Measurements from ENCODE around the gene KIZ.

The KIZ gene

GRCh38 chr20:21125849-21126580, at the start of gene KIZ:
TSS of gene KIZ (plus strand) at chr20:21126082. CDS start at chr20:21126116, 34 bp downstream.
- peak; percentile 92 to 97 for DNase-seq (ENCODE audit: low read depth in 2 of 2)

DNA sequence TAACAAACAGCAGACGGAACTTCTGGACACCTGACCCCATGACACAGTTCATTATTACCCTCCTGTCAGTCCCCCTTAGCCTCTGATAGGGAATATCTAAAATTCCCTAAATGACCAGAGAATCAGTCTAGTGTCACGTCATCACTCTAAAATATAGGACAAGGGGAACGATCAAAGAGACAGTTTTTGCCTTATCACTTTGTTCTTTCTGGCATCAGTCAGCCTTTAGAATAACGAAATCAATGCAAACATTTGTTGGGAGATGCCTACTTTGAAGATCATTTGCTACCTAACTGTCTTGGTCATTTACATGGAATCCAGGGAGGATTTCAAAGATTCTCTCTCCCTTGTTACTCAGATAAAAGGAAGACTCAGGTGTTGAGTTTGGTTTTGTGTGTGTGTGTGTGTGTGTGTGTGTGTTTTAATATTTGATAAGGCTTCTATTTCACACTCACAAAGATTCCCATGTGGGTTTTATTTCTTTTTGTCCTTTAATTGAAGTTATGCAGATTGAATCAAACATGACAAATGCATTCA, 48.0 kb upstream of the KIZ start:
- no peak for DNase-seq (ENCODE audit: low read depth in 2 of 2)

- DNase-seq (ENCODE audit: low read depth in 2 of 2): no peak
Measured at GRCh38 chr20:21082584-21082983, 43.3 kb upstream of the KIZ start.

DNA sequence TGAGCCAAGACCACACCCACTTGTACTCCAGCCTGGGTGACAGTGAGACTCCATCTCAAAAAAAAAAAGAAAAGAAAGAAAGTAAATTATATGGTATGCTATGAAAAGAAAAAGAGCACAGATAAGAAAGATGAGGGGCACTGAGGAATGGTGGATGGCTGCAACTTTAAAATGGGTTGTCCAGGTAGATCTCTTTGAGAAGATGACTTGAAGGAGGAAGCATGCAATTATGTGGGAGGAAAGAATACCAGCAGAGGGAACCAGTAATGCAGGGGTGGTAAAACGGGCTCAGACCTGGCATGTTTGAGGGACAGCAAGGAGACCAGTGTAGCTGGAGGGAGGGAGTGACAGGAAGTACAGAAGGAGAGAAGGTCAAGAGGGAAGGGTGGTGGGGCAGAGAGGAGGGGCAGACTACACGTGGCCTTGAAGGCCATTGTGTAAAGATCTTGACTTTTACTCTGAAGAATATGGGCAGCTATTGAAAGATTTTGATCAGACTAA, 42.0 kb upstream of the KIZ start:
- no peak for DNase-seq (ENCODE audit: low read depth in 2 of 2)

GRCh38 chr20:21087862-21088540, 37.9 kb upstream of the KIZ start:
- DNase-seq (ENCODE audit: low read depth in 2 of 2): no peak

DNA sequence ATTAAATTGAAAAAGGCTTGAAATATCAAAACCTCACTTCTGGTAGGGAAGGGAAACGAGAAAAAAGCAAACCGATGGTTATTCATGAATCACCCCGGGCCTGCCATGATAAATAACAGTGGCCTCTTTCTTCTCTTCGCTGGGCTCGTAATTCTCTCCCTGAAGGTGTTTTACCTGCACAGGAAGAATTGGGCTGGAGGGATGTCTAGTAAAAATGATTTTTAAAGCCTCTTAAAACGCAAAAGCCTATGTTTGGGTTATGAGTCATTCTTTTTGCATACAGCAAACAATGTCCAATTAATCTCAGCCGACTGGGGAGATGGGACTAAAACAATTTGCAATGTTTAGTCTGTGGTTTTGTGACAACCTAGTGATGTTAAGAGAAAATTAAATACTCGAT, 36.5 kb upstream of the KIZ start:
- no peak for DNase-seq (ENCODE audit: low read depth in 2 of 2)

DNA sequence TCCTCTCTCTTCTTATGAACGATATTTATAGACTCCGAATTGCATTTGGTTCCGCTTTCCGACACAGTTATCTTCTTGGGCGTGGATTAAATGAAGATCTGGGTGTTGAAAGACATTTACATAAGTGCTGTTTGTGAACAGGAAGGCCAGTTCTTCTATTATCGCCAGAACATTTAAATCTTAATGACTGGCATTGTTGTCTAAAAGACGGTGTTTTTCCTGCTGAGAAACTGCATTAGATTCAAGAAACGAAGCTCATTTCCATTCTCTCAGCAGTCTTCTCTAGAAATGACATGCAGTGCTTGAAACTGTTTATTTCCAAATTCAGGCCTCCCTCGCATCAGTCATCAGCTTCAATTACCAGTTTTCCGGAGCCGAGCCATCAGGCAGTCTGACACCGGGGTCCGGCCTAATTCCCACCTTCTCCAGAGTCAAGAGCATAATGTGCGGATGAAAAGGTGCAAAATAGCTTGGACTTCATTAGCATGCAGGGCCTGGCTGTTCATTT, 35.7 kb upstream of the KIZ start:
- DNase-seq (ENCODE audit: low read depth in 2 of 2): no peak

- DNase-seq (ENCODE audit: low read depth in 2 of 2): no peak
Measured at GRCh38 chr20:21090721-21091120, 35.2 kb upstream of the KIZ start.

GRCh38 chr20:21092806-21093205, 33.1 kb upstream of the KIZ start:
- no peak for DNase-seq (ENCODE audit: low read depth in 2 of 2)

- no peak for DNase-seq (ENCODE audit: low read depth in 2 of 2)
Measured at GRCh38 chr20:21096321-21097043, 29.4 kb upstream of the KIZ start.

DNA sequence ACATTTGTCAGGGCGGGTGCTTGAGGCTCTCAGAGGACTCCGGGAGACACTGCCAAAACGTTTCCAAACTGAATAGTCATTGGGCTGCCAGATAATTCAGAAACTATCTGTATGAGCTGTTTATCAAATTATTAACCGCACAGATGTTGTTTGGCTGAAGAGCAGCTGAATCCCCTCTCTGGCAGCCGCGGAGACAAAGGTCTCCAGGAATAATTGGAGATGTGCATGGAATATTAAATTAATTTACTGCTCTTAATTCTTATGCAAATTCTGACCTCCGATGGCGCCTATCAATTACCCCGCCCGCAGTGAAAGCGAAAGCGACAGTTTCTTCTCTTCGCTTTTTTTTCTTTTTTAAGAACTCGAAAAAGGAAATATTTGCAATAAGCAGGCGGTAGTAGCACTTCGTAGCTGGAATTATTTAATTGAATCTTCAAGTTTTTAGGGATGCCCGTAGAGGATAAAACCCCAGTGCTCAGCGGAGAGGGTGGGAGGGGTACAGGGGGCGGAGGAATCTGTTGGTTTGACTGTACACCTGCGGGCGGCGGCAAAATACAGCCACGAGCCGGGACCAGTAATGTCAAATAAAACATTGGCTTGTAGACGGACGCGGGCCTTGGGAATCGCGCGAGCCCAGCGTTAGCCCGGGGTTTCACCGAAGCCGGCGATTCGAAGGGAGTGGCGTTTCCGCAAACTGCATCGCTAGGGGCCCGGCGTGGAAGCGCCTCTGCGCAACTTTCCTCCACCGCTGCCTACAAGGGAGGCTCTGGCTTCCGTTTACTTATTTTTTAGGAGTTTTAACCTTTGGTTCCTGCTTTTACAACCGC, 25.9 kb upstream of the KIZ start:
- DNase-seq (ENCODE audit: low read depth in 2 of 2): peak in 1 of 2 donors; percentile 24

GRCh38 chr20:21100578-21101452, 25.1 kb upstream of the KIZ start:
- no peak for DNase-seq (ENCODE audit: low read depth in 2 of 2)

DNA sequence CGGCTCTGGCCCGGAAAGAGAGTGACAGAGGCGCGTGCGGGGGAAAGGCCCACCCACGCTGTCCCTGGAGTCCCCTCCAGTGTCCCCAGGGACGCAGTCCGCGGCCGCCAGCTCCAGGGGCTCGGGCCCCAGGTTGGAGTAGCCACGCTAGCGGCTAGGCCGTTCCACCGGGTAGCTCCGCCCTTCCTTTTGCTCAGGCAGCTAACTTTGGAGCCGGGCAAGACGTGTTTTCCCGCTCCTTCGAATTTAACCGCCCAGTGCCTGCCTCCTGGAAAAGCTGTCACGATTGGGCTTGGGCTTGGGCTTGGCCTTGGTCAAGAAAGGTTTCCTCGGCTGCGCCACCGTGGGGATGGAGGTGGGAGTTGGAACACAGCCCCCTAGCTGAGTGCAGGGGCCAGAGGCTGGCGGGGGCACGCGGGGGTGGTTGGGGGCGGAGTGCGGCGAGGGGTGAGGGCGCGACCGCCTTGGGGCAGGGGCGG, 24.4 kb upstream of the KIZ start:
- no peak for DNase-seq (ENCODE audit: low read depth in 2 of 2)

- no peak for DNase-seq (ENCODE audit: low read depth in 2 of 2)
Measured at GRCh38 chr20:21101932-21102575, 23.8 kb upstream of the KIZ start.

DNA sequence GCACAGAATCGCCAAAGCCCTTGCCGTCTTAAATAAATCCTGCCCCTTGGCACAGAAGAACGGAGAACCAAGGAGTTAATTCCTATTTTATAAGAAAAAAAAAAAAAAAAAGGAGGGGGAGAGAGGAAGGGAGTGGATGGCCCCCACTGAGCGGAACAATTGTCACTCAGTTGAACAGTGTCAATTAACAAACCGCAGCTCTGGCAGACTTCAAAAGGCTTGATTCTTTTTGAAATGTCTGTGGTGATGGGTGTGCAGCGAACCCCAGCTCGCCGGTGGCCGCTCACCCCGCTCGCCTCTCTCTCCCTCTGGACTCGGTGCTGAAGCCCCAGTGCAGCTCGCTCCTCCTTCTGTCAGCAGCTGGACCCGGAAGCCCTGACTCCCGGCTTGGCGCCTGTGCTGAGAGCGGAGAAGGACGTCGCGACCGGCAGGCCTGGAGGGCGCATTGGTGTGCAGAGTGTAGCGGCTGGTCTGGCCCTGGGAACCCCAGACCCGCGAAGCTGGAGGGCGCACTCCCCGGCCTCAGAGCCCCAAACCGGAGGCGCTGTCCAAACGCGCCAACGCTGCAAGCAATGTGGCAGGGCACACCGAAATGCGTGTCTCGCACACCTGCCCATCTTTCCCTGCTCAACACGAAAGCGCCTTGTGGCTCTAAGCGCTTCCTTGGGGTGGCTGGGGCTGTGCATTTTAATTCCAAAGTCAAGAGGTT, 23.1 kb upstream of the KIZ start:
- DNase-seq (ENCODE audit: low read depth in 2 of 2): no peak

DNA sequence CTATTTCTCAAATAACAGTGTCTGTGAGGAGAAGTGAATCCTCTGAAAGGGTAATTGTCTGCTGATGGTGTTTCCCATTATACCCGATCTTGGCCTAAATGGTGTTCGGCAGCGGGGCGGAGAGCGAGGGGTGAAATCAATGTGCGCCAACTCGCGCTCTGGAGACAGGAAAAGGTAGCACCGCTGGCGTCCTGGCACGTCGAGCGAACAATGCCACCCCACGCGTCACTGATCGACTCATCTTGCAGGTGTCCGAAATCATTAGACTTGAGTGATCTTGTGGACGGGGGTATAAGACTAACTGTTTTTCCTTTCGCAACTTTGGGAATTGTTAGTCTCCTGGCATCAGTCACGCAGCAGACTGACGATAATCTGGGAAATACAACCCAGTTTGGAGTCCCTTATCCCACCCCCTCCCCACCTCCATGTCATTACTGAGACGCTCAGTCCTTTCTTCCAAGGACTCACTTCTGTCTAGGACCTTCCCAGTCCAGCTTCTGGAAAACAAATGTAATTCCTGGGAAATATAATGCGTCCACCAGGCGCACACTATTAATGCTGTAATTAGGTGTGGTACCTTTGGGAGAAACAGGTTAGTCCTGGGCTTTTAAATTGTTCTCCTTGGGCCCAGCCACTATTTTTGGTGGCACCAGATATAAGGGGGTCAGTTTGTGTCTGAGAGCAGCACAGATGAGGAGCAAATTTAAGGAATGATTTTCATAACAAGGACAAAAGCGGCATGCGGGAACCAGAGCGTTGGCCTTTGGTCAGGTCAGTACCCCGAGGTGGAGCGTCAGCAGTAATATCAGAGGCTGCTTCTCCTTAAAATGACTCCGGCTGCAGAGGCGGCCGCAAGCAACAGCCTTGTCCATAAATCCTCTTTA, 22.1 kb upstream of the KIZ start:
- DNase-seq (ENCODE audit: low read depth in 2 of 2): no peak

GRCh38 chr20:21104466-21104761, 21.5 kb upstream of the KIZ start:
- no peak for DNase-seq (ENCODE audit: low read depth in 2 of 2)

DNA sequence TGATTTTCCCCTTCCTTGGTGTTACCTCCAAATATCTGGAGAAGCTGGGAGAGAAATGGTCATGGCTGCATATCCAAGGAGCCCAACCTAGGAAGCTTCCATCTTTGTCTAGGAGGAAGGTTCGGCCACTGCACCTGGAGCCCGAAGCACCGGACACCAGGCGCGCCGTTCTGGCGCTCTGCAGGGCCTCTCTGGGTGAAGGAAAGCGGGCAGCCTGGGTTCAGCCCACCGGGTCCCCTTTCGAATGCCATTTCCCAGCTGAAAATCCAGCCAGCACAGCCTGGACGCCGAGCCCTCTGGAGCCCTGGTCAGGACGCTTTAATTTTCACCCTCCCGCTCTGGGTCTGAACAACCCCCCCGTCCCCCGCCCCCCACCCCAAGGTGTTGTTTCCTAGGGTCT, 21.0 kb upstream of the KIZ start:
- DNase-seq (ENCODE audit: low read depth in 2 of 2): no peak

Measured in stimulated activated CD4-positive, alpha-beta T cell treated with anti-CD3 and anti-CD28 coated beads, Interleukin-15, amount 100 ng/mL, for 48 hours (primary cell).